ENCODE results near the gene PARVB.
A peak's percentile ranks its signal among the peaks of the same experiment; 100 is the strongest.
"Not testable (repeated sequence)": the region's sequence is repeated elsewhere in the genome, so short reads cannot be mapped to it uniquely, and the experiment has no call there.

Gene PARVB

GRCh38 chr22:44056649-44057048 is 32.5 kb downstream of the PARVB start:
- not testable (repeated sequence) for DNase-seq (ENCODE audit: low read depth in 2 of 2)

DNA sequence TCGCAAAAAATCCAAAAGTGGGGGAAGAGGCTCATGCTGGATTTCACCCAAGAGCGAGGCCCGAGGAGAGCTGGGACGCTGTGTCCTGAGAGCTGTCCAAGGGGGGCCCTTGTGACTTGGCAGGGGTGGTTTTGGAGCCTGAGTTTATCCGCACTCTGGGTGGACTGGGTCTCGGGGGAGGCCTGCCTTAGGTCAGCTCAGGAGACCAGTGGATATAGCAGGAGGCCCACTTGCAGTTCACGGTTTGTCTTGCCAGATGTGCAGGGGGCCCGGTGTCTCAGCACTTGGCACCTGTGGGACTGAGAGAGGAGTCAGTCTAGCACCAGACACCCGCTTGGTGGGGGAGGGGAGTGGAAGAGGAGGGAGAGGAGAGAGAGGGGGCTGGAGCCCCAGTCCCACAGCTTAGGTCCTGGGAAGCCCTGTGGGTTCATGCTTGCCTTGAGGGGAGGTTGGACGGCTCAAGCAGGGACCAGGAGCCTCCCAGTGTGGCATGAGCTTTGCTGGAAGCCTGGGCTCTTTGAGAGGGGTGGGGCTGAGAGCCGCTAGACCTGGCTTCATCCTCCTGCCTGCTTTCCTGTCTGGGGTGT is 33.4 kb downstream of the PARVB start:
- no peak for DNase-seq (ENCODE audit: low read depth in 2 of 2)

GRCh38 chr22:44063462-44064371 is 39.6 kb downstream of the PARVB start:
- DNase-seq (ENCODE audit: low read depth in 2 of 2) = no peak

GRCh38 chr22:44067033-44067432 is 42.9 kb downstream of the PARVB start:
- DNase-seq (ENCODE audit: low read depth in 2 of 2) = no peak

- no peak for DNase-seq (ENCODE audit: low read depth in 2 of 2)
Observed at GRCh38 chr22:44067901-44068300, 43.8 kb downstream of the PARVB start.

DNA sequence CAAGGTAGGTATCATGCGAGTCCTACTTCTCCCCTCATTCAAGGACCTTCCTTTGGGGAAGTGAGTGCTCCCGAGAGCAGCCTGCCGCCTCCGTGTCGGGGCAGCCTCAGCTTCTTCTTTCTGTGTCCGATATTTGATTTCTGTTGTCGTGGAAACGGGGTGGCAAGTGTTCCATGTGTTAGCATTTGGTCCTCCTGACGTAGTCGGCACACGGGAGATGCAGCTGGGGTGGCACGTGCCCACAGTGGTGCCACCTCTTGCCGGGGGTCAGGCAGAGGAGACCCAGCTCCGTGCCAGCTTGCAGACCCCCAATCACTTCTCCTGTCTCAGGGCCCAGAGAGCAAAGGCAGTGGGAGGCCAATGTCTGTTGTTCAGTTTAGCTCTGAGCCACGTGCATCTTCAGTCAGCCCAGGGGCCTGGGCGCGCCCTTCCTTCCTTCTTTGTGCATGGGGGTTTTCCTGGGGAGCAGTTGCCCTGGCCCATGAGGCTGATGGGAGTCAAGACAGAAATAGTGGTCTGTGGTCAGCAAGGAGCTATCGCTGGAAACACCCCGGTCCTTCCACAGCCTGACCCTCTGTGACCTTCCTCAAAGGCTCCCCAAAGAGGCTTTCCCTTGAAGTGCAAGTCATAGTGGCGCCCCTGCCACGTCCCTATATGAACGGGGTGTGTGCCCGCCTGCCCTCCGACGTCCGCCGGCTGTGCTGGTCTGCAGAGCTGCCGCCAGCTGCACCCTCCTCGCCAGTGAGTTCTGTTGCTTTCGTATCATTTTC is 44.5 kb downstream of the PARVB start:
- DNase-seq (ENCODE audit: low read depth in 2 of 2) = no peak

DNA sequence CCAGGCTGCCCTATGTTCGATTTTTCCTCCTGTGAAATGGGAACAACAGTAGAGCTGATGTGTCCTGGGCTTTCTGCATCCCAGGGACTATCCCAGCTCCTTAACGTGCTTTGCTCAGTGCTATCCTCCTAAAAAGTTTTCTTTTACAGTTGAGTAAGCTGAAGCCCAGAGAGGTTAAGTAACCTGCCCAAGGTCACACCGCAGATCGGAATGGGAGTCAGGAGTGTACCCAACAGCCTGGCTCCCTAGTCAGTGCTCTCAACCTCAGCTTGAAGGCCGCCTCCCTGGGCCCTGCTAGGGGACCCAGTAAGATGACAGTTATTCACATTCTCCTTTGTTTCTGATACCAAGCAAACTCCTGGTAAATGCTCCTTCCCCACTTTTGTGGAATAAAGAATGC is 45.9 kb downstream of the PARVB start:
- no peak for DNase-seq (ENCODE audit: low read depth in 2 of 2)

DNA sequence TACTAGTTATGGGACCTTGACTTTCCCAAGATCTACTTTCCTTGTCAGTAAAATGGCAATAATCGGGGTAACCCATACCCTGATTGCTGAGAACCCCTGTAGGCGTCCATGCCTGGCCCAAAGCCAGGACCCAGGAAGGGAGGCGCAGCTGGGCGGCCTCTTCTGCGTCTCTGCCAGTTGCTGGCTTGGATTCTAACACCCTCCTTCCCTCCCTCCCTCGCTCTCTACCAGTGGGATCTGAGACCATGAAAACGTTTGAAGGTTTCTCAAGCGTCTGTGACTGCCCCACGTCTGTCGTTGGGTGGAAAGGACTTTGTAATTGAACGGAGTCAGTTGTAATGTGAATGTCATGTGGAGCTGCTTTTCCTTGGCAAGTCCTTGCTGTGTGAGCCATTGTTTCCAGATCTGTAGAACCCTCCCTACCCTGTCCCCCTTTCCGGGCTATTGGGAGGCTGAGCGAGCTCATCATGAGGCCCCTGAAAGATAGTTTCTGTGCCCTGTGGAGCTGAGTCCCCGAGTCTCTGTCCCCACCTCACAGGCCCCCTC is 47.8 kb downstream of the PARVB start:
- no peak for DNase-seq (ENCODE audit: low read depth in 2 of 2)

DNA sequence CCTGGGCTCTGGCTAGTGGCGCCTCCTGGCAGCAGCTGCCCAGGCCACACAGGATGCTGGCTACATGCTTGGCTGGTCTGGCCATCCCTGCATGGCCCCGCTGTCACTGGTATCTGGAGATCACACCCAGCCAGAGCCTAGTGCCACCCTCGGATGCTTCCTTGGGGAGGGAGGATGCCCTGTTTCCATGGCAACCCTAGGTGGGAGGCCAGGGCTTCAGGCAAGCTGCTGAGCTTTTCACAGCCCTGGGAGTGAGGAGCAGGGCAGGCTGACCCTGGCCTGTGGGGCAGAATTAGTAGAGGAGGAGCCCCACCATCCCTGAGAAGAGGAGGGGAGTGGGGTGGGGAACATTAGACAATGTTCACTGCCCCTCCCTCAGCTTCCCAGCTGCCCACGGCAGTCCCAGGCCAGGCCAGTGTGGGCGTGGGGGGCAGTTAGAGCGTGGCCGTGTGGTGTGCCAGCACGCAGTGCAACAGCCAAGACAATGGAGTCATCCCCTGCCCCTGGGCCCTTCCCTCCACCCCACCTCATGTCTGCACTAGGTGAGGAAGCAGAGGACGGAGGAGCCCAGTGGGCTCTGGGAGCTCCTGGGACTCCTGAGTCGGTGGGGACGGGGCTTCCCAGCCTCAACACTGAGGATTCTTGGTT is 50.4 kb downstream of the PARVB start:
- DNase-seq (ENCODE audit: low read depth in 2 of 2) = no peak

- DNase-seq (ENCODE audit: low read depth in 2 of 2) = no peak
Observed at GRCh38 chr22:44075022-44075421, 50.9 kb downstream of the PARVB start.

- DNase-seq (ENCODE audit: low read depth in 2 of 2) = no peak
Observed at GRCh38 chr22:44075670-44076069, 51.6 kb downstream of the PARVB start.

GRCh38 chr22:44076825-44077224 is 52.7 kb downstream of the PARVB start:
- DNase-seq (ENCODE audit: low read depth in 2 of 2) = no peak

DNA sequence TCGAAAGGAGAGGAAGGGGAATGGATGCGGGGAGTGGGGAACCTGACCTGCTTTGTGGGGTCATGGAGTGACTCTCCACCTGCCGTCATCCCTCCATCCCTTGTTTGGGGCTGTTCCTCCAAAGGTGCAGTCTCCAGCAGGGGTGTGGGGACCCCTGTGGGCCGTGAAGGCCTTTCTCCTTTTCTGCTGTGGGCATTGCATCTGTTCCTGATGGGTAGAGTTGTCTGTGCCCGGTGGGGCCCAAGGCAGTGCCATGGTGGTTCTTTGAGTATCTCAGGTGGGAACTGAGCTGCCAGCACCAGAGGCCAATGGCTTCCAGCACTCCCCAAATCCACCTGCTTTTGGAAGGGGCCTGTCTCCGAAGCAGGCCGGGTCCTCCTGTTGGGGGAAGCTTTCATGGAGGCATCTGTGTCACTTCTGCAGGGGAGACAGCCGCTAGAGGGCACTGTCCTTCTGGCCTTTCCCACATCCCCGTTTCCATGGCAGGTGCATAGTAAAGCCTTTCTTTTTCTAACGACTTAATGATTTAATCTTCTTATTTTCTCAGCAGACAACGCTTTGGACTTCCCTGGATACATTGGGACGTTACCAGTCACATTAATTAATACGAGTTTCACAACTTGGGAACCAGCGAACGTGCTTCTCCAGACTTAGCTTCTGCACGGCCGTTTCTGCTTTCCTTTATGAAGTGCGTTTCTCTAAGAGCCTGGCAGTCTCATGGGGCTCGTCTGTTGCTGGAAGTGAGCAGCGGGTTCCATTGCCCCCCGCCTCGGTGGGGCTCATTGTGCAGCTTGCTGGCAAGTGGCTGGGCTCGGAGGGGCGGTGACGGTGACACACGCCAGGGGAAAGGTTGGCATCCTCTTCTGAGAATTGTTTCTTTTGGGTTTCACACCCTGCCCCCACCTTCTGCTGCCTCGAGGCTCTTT is 57.1 kb downstream of the PARVB start:
- DNase-seq (ENCODE audit: low read depth in 2 of 2) = peak; percentile 32 to 49

DNA sequence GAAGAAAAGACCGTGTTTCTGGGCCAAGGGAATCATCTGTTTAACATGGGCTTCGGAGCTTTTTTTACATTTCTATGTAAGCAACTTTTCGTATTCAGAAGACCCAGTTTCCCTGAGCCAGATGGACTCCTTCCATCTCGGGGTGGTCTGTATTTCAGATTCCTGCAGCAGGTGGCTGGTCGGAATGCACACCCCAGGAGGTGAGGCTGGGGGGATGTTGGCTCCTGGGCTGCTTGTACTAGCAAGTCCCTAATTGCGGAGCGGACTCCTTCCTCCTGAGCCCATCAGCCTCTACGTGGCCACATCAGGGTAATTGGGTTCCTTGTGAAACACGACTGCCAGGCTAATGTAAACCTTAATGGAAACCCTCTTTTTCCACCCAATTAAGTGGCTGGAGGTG is 58.7 kb downstream of the PARVB start:
- no peak for DNase-seq (ENCODE audit: low read depth in 2 of 2)

GRCh38 chr22:44084044-44084772 is 60.1 kb downstream of the PARVB start:
- DNase-seq (ENCODE audit: low read depth in 2 of 2) = no peak

GRCh38 chr22:44085743-44086270 is 61.7 kb downstream of the PARVB start:
- DNase-seq (ENCODE audit: low read depth in 2 of 2) = no peak

DNA sequence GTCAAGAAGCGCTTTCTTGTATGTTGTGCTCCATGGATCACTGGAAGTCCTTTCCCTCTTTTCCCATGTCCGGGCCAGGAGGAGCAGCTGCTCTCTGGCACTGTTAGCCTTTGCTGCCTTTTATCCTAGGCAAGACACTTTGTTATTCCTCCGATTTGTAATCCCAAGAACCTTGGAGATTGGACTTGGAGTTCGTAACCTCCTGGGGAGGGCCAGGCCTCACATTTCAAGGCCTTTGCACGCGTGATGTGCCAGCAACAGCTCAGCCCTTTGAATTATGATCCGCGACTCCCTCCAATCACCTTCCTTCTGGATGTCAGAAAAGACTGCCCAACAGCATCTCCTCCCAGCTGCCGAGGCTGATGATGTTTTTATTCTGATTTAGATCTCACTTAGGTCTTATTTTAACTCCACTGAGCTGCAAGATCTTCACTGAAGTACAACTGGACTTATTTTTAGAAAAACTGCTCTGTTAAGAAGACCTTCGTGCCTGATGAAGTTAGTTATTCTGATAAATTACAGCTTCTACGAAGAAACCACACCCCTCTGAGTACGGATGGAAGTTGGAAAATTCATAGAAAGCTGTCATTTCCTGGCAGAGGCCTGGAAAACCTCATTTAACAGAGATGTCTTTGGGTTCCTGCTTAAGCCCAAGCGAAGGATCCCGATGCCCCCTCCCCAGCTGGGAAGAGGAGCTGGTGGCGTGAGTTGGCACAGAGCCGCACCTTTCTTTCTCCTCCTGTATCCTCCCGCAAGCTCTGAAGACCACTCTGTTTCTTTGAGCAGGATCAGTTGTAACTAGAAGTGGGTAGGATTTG is 62.4 kb downstream of the PARVB start:
- no peak for DNase-seq (ENCODE audit: low read depth in 2 of 2)

GRCh38 chr22:44087089-44087430 is 63.0 kb downstream of the PARVB start:
- DNase-seq (ENCODE audit: low read depth in 2 of 2) = no peak

- no peak for DNase-seq (ENCODE audit: low read depth in 2 of 2)
Observed at GRCh38 chr22:44088976-44089570, 65.0 kb downstream of the PARVB start.

Measured in stimulated activated CD4-positive, alpha-beta T cell treated with anti-CD3 and anti-CD28 coated beads, Interleukin-1b, Interleukin-23, amount 100 ng/mL, for 1 hour (primary cell).